ENCODE data around the gene LPAR4. TPM values are rescaled to one million over a fixed set of nuclear protein-coding genes. Genes with fewer than 3 reads are reported as not detected.

Gene LPAR4
- total and polyA plus RNA-seq, 10 of the 15 experiments (the other 5 are each of a cell fraction or from before 2014, with no cell fraction given) = 0.05 to 0.10 (median 0.06) TPM; not detected in 7

GRCh38 chrX:78747971-78748370 lies 451 bp downstream of the LPAR4 start:
- TF ChIP-seq IKZF2 (IDR thresholded peaks at IDR 0.05) (no peak), SPI1 (IDR thresholded peaks at IDR 0.05; ENCODE audit: borderline replicate concordance, insufficient read depth, low read depth, low read length) (no peak), DPF2 (IDR thresholded peaks at IDR 0.05) (no peak), TAF1 (IDR thresholded peaks at IDR 0.05; ENCODE audit: borderline replicate concordance, low read depth, low read length) (no peak), HCFC1 (IDR thresholded peaks at IDR 0.05; ENCODE audit: low read length) (no peak), ELK1 (IDR thresholded peaks at IDR 0.05; ENCODE audit: low read depth, low read length) (no peak), PBX3 (IDR thresholded peaks at IDR 0.05; ENCODE audit: insufficient replicate concordance, low read depth, low read length) (no peak), RUNX3 (IDR thresholded peaks at IDR 0.05; ENCODE audit: low read length) (no peak), RAD51 (IDR thresholded peaks at IDR 0.05) (no peak), BCL11A (IDR thresholded peaks at IDR 0.05; ENCODE audit: low read depth, low read length) (no peak)
- CTCF ChIA-PET = interaction anchor here (0.9 kb wide), 1 partner anchor 21 kb away, joined by 4 read pairs; no protein-coding TSS in a partner anchor
- SMC1A ChIA-PET (ENCODE audit: uncharacterized antibody, unreplicated experiment) = no interaction called here
- no peaks in the 10 kb centered on the region; the same call in 1 of the 2 replicates for H3K4me1 ChIP-seq (ENCODE audit: control insufficient read depth, insufficient read depth, low read length)
- no peak overlapping the region for H3K4me3 ChIP-seq
- FAIRE-seq (no peak), ATAC-seq (no peak), DNase-seq (ENCODE audit: low read depth, low spot score) (no peak)
- no peak overlapping the region for H3K9ac ChIP-seq (ENCODE audit: control insufficient read depth, insufficient read depth, low read length)
- no peaks in the 10 kb centered on the region for H3K79me2 ChIP-seq (ENCODE audit: control insufficient read depth, insufficient read depth, low read length)
- no peak overlapping the region for H2AFZ ChIP-seq (ENCODE audit: control insufficient read depth, low read depth, low read length)
- POLR2A ChIA-PET = no interaction called here
- intact Hi-C loops (cut with micrococcal nuclease; ENCODE audit: unreplicated experiment) (no loop called here), in situ Hi-C loops (cut with MboI) (no loop called here)
- H3K4me2 ChIP-seq (ENCODE audit: control insufficient read depth, insufficient read depth) = no peak overlapping the region
- H4K20me1 ChIP-seq (ENCODE audit: control insufficient read depth, insufficient read depth) = no peaks in the 10 kb centered on the region
- no peaks in the 10 kb centered on the region for H3K9me3 ChIP-seq (replicated peaks; ENCODE audit: control insufficient read depth, insufficient read depth, low read length)
- no peak overlapping the region for H3K27ac ChIP-seq (ENCODE audit: control insufficient read depth, insufficient read depth)
- no TSS peak for BruUV-seq (replicated peaks)
- RAD21 ChIA-PET (ENCODE audit: unreplicated experiment) = no interaction called here
- whole genome bisulfite sequencing (ENCODE audit: insufficient coverage, insufficient replicate concordance, low lambda C conversion rate, missing lambda C conversion rate) = 31% methylated on average over 5 of the region's 5 CpGs
- no peaks in the 10 kb centered on the region for H3K27me3 ChIP-seq (replicated peaks in 1 of 2; ENCODE audit: control insufficient read depth in 2 of 2, insufficient read depth in 2 of 2, low read length in 1 of 2)
- H3K36me3 ChIP-seq (ENCODE audit: control insufficient read depth in 2 of 2, insufficient read depth in 2 of 2, low read length in 1 of 2) = no peaks in the 10 kb centered on the region
